Left colon (tissue), 2 donors: ENCODE data around the gene CCDC197. TPM values are rescaled to one million over a fixed set of nuclear protein-coding genes. Genes with fewer than 3 reads are reported as not detected.

Source experiments
- ATAC-seq: fragments of 200-7000 bp; cut with Tn5 transposase; one replicate; pipeline ENCODE4 v1.9.1; 2020; ENCODE audit warnings: mild to moderate bottlenecking, moderate library complexity
- DNase-seq, 2 donors: peaks; one replicate each; pipeline ENCODE4 v3.0.0-alpha.2; 2020
- intact Hi-C, 2 donors: fragments of 100-400 bp; cut with DNase I in 1 of 2; cut with micrococcal nuclease in 1 of 2; formaldehyde crosslinking; loops; one replicate each; pipeline versions ENCODE4 v1.11.2 to v1.14.0; 2022; cut with DNase I, micrococcal nuclease
- total RNA-seq, 2 donors: library from RNA; stranded (reverse); fragmentation: NEBNext Ultra II Directional; extraction: Animal tissue kit (Norgen Biotek cat#: 25700); gene quantifications; one replicate each; pipeline ENCODE4 v1.2.1, GENCODE V29; 2021
- donor health status: DM: no; HTN: no; CAD: no.
- donor health status: DM: yes; HTN: yes; CAD: no.

Gene CCDC197
- total RNA-seq, 2 donors from 2014 or later = not detected

- ATAC-seq (no peak), DNase-seq (no peak)
- intact Hi-C loops = no loop called here
Measured at GRCh38 chr14:94014382-94014781, 17.3 kb downstream of the CCDC197 start.

- ATAC-seq (no peak), DNase-seq (no peak)
- intact Hi-C loops = no loop called here
Measured at GRCh38 chr14:94015223-94015622, 18.1 kb downstream of the CCDC197 start.

GRCh38 chr14:94016446-94016976 is 19.4 kb downstream of the CCDC197 start:
- ATAC-seq (no peak), DNase-seq (no peak)
- intact Hi-C loops = no loop called here

- no peak for ATAC-seq
- intact Hi-C loops = no loop called here
- DNase-seq = no peak
Measured at GRCh38 chr14:94018308-94018707, 21.2 kb downstream of the CCDC197 start.

- no peak for ATAC-seq
- intact Hi-C loops = no loop called here
- no peak for DNase-seq
Measured at GRCh38 chr14:94019329-94019728, 22.2 kb downstream of the CCDC197 start.

- no peak for DNase-seq
- ATAC-seq = no peak
- intact Hi-C loops = no loop called here
Measured at GRCh38 chr14:94020267-94020666, 23.2 kb downstream of the CCDC197 start.

- intact Hi-C loops = no loop called here
- DNase-seq (no peak), ATAC-seq (no peak)
Measured at GRCh38 chr14:94021001-94021400, 23.9 kb downstream of the CCDC197 start.

GRCh38 chr14:94021416-94022157 is 24.5 kb downstream of the CCDC197 start:
- intact Hi-C loops = no loop called here

GRCh38 chr14:94022532-94023411 is 25.7 kb downstream of the CCDC197 start:
- DNase-seq (no peak), ATAC-seq (no peak)
- intact Hi-C loops = no loop called here

More at GRCh38 chr14:94021416-94022157, 24.5 kb downstream of the CCDC197 start:
- no peak for ATAC-seq
- no peak for DNase-seq

- intact Hi-C loops = no loop called here
- DNase-seq (no peak), ATAC-seq (no peak)
Measured at GRCh38 chr14:94024549-94024948, 27.4 kb downstream of the CCDC197 start.

GRCh38 chr14:94025720-94026119 is 28.6 kb downstream of the CCDC197 start:
- no peak for DNase-seq
- ATAC-seq = no peak
- intact Hi-C loops = no loop called here

GRCh38 chr14:94026173-94026888 is 29.2 kb downstream of the CCDC197 start, which contains the start of gene OTUB2:
TSS of gene OTUB2 (plus strand) at chr14:94026340. CDS start at chr14:94026538, 198 bp downstream.
- ATAC-seq = peak; percentile 96
- DNase-seq = peak; percentile 97
- intact Hi-C loops = no loop called here

- ATAC-seq (no peak), DNase-seq (no peak)
- intact Hi-C loops = no loop called here
Measured at GRCh38 chr14:94026889-94027469, 29.9 kb downstream of the CCDC197 start.

GRCh38 chr14:94027566-94028449 is 30.7 kb downstream of the CCDC197 start:
- DNase-seq = no peak
- peak; percentile 9 for ATAC-seq
- intact Hi-C loops = no loop called here

- DNase-seq (no peak), ATAC-seq (no peak)
- intact Hi-C loops = no loop called here
Measured at GRCh38 chr14:94028450-94028826, 31.3 kb downstream of the CCDC197 start.

- DNase-seq = peak in 1 of 2 donors; percentile 37
- peak; percentile 26 for ATAC-seq
- intact Hi-C loops = no loop called here
Measured at GRCh38 chr14:94029265-94029664, 32.2 kb downstream of the CCDC197 start.

GRCh38 chr14:94029671-94030203 is 32.6 kb downstream of the CCDC197 start:
- peak; percentile 28 for ATAC-seq
- intact Hi-C loops = no loop called here
- DNase-seq = peak in 1 of 2 donors; percentile 27

- intact Hi-C loops = no loop called here
- no peak for ATAC-seq
- DNase-seq = no peak
Measured at GRCh38 chr14:94030571-94030970, 33.5 kb downstream of the CCDC197 start.
